C4-2B (cell line): ENCODE data around the gene GLTP.

Source experiments
- H3K27ac ChIP-seq: fragments of 450-650 bp; 2 replicates; pipeline ENCODE4 v1.5.1; 2017
- ZFX ChIP-seq: fragments of 450-650 bp; IDR thresholded peaks from 2 replicates; pipeline ENCODE4 v1.6.1; 2017
- TF ChIP-seq, protein P1 (sequence below): fragments of 450-650 bp; conservative IDR thresholded peaks from 2 replicates; pipeline ENCODE4 v1.5.1; 2017; ENCODE audit warnings: mild to moderate bottlenecking

GLTP gene

DNA sequence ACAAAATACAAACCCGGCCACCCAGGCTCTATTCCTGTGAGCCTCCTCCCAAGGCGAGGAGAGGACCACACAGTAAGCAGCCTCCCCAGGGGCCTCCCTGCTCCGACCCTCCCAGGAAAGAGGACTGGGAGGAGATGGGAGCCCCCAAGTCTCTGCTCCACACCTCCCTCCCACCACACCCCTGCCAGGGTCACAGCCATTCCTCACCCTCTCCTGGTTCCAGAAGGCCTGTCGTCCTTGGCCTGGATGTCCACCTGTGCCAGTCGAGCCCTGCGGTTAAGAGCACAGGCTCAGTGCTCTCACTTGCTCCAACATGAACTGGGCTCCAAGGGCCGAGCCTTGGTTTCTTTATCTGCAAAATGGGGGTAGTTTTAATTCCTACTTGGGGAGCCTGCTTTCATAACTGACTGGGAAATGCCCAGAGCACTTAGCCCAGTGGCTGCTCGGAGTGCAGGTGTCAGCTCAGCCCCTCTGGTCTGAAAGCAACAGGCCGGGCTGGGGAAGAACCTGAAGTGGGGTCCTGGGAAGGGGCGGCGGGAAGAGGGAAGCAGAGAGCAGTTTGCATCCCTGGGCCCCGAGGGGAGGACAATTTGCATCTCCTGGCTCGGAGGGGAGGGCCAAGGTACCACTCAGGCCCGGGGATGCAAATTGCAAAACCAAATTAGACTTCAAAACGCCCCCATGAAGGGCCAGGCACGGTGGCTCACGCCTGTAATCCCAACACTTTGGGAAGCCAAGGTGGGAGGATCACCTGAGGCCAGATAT is 43.3 kb upstream of the GLTP start:
- no peak overlapping the region for H3K27ac ChIP-seq
- TF ChIP-seq ZFX = no peak
- TF ChIP-seq, protein P1, sequence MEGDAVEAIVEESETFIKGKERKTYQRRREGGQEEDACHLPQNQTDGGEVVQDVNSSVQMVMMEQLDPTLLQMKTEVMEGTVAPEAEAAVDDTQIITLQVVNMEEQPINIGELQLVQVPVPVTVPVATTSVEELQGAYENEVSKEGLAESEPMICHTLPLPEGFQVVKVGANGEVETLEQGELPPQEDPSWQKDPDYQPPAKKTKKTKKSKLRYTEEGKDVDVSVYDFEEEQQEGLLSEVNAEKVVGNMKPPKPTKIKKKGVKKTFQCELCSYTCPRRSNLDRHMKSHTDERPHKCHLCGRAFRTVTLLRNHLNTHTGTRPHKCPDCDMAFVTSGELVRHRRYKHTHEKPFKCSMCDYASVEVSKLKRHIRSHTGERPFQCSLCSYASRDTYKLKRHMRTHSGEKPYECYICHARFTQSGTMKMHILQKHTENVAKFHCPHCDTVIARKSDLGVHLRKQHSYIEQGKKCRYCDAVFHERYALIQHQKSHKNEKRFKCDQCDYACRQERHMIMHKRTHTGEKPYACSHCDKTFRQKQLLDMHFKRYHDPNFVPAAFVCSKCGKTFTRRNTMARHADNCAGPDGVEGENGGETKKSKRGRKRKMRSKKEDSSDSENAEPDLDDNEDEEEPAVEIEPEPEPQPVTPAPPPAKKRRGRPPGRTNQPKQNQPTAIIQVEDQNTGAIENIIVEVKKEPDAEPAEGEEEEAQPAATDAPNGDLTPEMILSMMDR = no peak

DNA sequence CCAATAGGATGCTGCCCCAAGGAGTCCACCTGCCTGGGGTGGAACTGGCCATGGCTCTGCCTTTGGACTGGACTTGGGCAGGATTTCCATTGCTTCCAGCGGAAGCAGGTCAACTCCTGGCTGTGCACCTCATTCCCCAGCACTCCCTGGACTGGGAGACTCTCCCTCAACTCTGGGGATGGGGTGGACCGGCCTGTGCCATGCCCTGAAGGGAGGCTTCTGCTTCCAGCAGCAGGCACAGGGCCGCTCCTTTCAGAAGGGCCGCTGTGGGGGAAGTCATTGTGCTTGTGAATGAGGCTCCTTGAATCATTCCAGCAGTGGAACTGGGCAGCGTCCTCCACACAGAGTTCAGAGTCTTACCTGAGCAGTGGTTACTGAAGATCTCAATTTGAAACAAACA is 42.7 kb upstream of the GLTP start:
- H3K27ac ChIP-seq = no peak overlapping the region
- TF ChIP-seq, protein P1 = no peak
- TF ChIP-seq ZFX = no peak

DNA sequence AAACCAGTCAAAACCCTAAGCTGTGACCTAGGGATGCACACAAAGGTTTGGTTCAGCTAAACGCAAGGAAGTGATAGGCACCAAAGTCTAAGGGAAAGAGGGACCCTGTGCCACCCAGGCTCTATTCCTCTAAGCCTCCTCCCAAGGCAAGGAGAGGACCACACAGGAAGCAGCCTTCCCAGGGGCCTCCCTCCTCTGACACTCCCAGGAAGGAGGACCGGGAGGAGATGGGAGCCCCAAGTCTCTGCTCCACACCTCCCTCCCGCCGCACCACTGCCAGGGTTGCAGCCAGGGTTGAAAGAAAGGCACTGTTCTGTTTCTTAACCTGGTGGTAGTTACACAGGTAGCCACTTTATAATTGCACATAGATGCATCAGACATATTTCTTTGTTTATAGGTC is 41.6 kb upstream of the GLTP start:
- H3K27ac ChIP-seq = no peak overlapping the region
- TF ChIP-seq ZFX = no peak
- TF ChIP-seq, protein P1 = no peak

DNA sequence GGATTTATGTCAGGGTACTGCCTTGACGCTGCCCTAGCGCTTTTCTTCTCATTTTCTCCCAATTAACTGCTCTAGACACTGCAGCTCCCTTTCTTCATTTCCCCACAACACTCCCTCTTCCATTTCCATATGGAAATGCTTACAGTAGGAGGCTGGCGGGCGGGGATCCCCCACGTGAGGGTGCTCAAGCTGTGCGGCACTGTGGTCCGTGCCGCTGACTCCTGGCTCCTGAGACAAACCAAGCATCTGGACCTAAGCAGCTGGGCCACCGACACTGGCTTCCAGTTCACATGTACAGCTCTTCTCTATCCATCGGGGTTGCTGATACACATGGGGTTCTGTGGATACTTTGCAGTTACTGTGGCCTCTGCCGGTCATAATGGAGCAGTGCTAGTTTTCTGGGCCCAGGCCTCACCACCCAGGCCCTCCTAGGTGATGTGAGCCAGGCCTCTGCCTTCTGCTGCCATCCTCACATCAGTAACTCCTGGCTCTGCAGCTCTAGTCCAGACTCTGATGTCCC is 40.0 kb upstream of the GLTP start:
- no peak overlapping the region for H3K27ac ChIP-seq
- no peak for TF ChIP-seq ZFX
- TF ChIP-seq, protein P1 = no peak

DNA sequence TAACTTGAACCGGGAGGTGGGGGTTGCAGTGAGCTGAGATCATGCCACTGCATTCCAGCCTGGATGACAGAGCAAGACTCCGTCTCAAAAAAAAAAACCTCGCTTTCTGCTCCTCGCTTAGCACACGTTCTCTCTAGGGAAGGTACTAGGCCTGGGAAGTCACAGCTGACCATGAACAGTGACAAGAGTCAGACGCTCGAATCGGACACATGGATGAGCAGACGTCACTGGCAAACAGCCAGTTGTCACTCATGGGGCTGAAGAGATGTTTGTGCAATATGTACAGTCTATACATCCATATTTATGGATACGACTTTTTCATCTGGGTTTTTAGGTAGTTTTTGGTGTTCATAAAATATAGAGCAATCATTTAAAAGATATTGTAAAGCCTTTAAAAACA is 39.1 kb upstream of the GLTP start:
- H3K27ac ChIP-seq = no peak overlapping the region

DNA sequence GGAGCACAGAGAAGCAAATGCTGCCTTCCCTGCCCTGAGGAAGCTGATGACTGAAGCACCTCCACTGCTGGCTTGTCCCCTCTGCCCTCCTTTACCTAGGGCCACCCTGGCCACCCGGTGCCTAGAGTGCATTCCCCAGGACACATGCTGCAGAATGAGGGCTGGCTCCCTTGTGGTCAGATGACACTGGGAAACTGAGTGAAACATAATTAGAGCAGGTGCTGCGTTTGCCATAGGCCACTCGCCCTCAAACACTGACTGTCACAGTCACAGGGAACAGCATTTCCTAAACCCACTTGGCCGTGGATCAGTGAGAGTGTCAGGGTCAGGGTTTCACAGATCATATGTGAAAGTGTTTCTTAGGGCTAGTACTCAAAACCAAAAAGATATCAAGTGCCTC is 35.7 kb upstream of the GLTP start:
- peak overlapping the region; percentile 73 for H3K27ac ChIP-seq
- TF ChIP-seq ZFX = no peak
- TF ChIP-seq, protein P1 = no peak

More for the DNA sequence above, 39.1 kb upstream of the GLTP start:
- no peak for TF ChIP-seq ZFX
- TF ChIP-seq, protein P1 = no peak

DNA sequence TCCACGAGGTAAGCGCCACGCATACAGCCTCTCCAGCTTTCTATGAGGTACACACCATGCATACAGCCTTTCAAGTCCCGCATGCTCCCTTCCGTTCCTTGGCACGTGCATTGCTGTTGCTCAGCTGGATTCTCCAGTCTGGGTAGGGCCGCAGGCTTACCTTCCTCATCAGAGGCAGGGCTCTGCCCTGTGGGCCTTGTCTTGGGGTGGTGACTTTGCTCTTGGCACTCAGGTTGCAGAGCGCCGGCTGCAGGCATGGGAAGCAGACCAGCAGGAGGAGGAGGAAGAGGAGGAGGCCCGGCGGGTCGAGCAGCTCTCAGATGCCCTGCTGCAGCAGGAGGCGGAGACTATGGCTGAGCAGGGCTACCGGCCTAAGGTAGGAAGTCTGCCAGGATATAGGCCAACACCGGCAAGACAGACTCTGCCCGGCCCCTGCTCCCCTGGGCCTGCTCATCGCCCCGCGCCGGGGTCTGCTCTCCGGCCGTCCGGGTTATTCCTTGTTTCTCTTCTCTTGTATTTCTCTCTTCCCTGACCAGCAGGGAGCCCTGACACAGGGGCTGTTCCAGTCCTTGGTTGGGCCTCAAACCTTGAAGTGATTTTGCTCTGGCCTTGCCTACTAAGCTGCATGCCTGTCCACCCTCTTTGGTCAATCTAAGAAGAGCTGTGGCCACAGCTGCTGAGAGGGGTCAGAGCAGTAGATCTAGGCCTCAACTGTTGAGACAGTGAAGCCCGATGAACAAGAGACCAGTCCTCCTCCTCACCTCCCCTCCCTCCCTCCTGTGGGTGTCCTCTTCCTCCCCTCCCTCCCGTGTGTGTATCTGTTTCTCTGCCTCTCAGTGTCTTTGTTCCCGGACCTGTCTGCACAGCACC is 35.1 kb upstream of the GLTP start:
- peak overlapping the region; percentile 73 for H3K27ac ChIP-seq
- TF ChIP-seq ZFX = peak; percentile 59; the same call in 1 of the 2 replicates
- TF ChIP-seq, protein P1 = no peak
